ENCODE measurements around the gene TMEM191C. TPM values are rescaled to one million over a fixed set of nuclear protein-coding genes. Genes with fewer than 3 reads are reported as not detected.
"Not testable (repeated sequence)": the region's sequence is repeated elsewhere in the genome, so short reads cannot be mapped to it uniquely, and the experiment has no call there.

Gene TMEM191C
- total RNA-seq, 1 donor from 2014 or later, result under 0.01 TPM

DNA sequence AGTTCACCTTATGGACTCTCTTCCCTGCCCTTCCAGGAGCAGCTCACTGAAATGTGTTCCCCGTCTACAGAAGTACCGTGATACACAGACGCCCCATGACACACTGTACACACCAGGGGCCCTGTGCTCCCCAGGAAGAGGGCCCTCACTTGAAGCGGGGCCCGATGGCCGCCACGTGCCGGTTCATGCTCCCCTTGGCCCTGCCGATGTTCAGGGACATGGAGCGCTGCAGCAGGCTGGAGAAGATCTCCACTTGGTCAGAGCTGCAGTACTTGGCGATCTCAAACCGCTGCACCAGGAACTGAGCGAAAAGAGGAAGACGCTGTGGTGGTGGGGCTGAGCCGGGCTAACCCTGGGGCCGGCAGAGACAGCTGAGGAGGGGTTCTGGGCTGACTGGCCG is 20.5 kb downstream of the TMEM191C start:
- H3K9ac ChIP-seq (ENCODE audit: low read depth in 1 of 3, low read length in 3 of 3); H3K4me1 ChIP-seq (ENCODE audit: control insufficient read depth in 3 of 3, insufficient read depth in 3 of 3, low read length in 3 of 3): not testable (repeated sequence)

DNA sequence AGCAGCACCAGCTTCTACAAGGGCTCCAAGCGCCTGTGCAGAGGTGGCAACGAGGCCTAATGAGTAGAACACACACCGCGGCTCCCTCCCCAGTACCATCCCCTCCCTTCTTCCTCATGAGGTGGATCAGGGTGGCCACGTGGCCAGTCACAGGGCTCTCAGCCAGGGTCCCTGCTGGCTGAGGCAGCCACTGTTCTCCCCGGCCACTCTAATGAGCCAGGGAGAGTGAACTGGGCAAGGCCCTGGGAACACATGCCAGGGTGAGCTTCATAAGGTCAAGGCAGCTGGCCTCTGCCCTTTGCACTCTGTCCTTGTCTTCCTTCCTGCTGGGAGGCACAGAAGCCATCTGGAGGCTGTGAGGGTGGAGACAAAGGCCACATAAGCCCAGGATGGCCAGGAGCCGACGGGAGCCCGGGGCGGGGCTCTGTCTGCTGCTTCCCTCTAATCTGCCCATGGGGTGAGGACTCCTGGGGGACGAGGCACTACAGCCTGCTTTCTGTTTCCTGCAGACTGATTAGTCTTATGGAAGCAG is 22.0 kb downstream of the TMEM191C start:
- not testable (repeated sequence) for H3K27me3 ChIP-seq (ENCODE audit: control insufficient read depth in 3 of 3, insufficient read depth in 3 of 3, low read length in 3 of 3); H3K36me3 ChIP-seq (ENCODE audit: control insufficient read depth in 3 of 3, insufficient read depth in 3 of 3, low read length in 3 of 3); H3K9ac ChIP-seq (ENCODE audit: low read depth in 1 of 3, low read length in 3 of 3); H3K4me3 ChIP-seq (ENCODE audit: low read length in 3 of 3); H3K9me3 ChIP-seq (ENCODE audit: control insufficient read depth in 3 of 3, low read length in 3 of 3); H3K4me1 ChIP-seq (ENCODE audit: control insufficient read depth in 3 of 3, insufficient read depth in 3 of 3, low read length in 3 of 3); H3K27ac ChIP-seq (ENCODE audit: low read depth, low read length)

More for the DNA sequence above, 20.5 kb downstream of the TMEM191C start:
- H3K4me3 ChIP-seq (ENCODE audit: low read length in 3 of 3); H3K36me3 ChIP-seq (ENCODE audit: control insufficient read depth in 3 of 3, insufficient read depth in 3 of 3, low read length in 3 of 3); H3K27me3 ChIP-seq (ENCODE audit: control insufficient read depth in 3 of 3, insufficient read depth in 3 of 3, low read length in 3 of 3); H3K9me3 ChIP-seq (ENCODE audit: control insufficient read depth in 3 of 3, low read length in 3 of 3); H3K27ac ChIP-seq (ENCODE audit: low read depth, low read length): not testable (repeated sequence)

DNA sequence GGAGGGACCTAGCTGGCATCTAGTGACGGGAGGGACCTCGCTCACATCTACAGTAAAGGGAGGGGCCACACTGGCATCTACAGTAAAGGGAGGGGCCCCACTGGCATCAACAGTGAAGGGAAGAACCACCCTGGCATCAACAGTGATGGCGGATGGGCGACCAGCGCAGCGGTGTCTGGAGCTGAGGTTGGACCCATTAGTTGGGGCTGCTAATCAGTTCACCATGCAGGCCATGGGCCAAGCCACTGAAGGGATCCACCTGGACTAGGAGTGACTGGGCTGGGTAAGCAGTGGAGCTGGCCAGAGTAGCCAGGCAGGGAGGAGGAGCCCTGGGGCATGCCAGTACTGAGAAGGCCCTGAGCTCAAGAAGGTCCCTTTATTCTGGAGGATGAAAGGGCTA is 23.4 kb downstream of the TMEM191C start:
- not testable (repeated sequence) for H3K27me3 ChIP-seq (ENCODE audit: control insufficient read depth in 3 of 3, insufficient read depth in 3 of 3, low read length in 3 of 3); H3K9me3 ChIP-seq (ENCODE audit: control insufficient read depth in 3 of 3, low read length in 3 of 3); H3K4me1 ChIP-seq (ENCODE audit: control insufficient read depth in 3 of 3, insufficient read depth in 3 of 3, low read length in 3 of 3); H3K27ac ChIP-seq (ENCODE audit: low read depth, low read length); H3K36me3 ChIP-seq (ENCODE audit: control insufficient read depth in 3 of 3, insufficient read depth in 3 of 3, low read length in 3 of 3); H3K9ac ChIP-seq (ENCODE audit: low read depth in 1 of 3, low read length in 3 of 3); H3K4me3 ChIP-seq (ENCODE audit: low read length in 3 of 3)

DNA sequence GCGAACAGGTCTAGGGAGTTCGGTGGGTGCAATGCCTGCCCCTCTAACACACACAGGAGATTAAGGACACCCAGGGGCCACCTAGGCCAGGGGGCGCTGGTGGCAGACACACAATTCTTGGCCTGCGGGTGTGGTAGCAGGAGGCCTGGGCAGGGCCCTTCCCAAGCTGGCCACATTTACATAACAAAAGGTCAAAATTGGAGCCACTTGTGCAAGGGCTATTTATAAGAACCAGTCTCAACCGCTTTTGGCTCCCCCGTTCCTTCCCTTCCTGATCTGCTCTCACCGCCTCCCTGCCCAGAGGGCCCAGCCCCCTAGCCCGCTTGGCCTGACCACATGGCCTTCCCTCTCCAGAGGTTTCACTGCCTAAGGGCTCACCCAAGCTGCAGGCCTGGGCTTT is 25.1 kb downstream of the TMEM191C start:
- not testable (repeated sequence) for H3K36me3 ChIP-seq (ENCODE audit: control insufficient read depth in 3 of 3, insufficient read depth in 3 of 3, low read length in 3 of 3); H3K9ac ChIP-seq (ENCODE audit: low read depth in 1 of 3, low read length in 3 of 3); H3K4me1 ChIP-seq (ENCODE audit: control insufficient read depth in 3 of 3, insufficient read depth in 3 of 3, low read length in 3 of 3); H3K9me3 ChIP-seq (ENCODE audit: control insufficient read depth in 3 of 3, low read length in 3 of 3); H3K27me3 ChIP-seq (ENCODE audit: control insufficient read depth in 3 of 3, insufficient read depth in 3 of 3, low read length in 3 of 3); H3K4me3 ChIP-seq (ENCODE audit: low read length in 3 of 3); H3K27ac ChIP-seq (ENCODE audit: low read depth, low read length)

DNA sequence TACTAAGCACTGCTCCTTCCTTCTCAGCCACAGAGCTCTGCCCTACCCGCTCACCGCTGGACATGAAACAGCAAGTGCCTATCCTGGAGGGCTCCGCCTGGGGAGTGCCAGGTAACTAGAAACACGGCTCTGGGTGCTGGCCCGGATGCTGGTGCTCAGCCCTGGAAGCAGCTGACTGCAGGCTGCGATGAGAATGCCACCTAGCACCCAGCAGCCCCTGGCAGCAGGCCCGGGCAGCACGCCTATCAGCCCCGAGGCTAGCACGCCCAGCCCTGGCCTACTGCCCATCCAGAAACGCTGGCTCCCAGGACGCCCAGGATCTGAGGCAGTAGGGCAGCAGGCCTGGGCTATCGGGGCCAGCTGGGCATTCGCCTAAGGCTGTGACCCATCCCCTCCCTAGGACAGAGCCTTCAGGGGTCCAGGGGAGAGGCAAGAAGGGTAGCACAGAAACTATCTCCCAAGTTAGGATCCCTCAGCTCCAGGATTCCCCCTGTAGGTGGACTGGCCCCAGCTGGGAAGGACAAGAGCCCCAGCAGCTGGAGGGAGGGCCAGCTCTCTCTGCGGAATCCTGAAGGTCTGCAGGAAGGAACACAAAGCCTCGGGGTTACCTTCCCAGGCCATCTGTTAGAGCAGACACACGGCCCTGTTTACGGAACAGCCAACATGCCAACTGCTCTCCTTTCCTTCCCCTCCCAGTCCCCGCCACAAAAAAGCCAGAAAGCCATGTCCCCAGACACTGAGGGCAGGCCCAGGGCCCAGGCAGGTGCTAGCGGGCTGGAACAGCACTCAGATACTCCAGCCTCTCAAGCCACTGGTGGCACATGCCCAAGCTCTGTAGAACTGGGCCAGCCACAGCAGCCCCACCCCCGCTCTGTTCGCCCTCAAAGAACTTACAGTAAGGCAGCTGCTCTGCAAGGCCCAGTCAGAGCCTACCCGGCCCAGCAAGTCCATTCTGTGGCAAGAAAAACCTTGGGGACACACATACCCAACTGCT is 26.9 kb downstream of the TMEM191C start:
- not testable (repeated sequence) for H3K27me3 ChIP-seq (ENCODE audit: control insufficient read depth in 3 of 3, insufficient read depth in 3 of 3, low read length in 3 of 3); H3K36me3 ChIP-seq (ENCODE audit: control insufficient read depth in 3 of 3, insufficient read depth in 3 of 3, low read length in 3 of 3); H3K9ac ChIP-seq (ENCODE audit: low read depth in 1 of 3, low read length in 3 of 3); H3K4me3 ChIP-seq (ENCODE audit: low read length in 3 of 3); H3K9me3 ChIP-seq (ENCODE audit: control insufficient read depth in 3 of 3, low read length in 3 of 3); H3K4me1 ChIP-seq (ENCODE audit: control insufficient read depth in 3 of 3, insufficient read depth in 3 of 3, low read length in 3 of 3); H3K27ac ChIP-seq (ENCODE audit: low read depth, low read length)

DNA sequence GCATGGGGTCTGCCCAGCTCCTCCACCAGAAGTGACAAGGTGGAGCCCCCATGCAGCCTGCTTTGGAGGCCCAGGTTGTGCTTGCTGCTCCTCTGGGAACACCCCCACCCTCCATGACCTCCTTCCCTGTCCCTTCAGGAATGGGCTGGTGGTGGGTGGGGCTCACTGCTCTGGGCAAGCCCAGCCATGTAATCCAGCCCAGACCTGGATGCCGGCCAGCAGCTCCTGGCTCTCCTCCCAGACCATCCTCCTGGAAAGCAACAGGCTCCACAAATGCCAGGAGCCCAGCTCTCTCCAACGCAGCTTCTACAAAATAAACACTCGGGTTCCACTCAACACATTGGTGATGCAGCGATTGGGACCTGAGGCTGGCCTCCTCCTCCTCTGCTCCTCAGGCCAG is 30.8 kb downstream of the TMEM191C start:
- H3K9ac ChIP-seq (ENCODE audit: low read depth in 1 of 3, low read length in 3 of 3); H3K9me3 ChIP-seq (ENCODE audit: control insufficient read depth in 3 of 3, low read length in 3 of 3); H3K4me3 ChIP-seq (ENCODE audit: low read length in 3 of 3); H3K36me3 ChIP-seq (ENCODE audit: control insufficient read depth in 3 of 3, insufficient read depth in 3 of 3, low read length in 3 of 3); H3K4me1 ChIP-seq (ENCODE audit: control insufficient read depth in 3 of 3, insufficient read depth in 3 of 3, low read length in 3 of 3); H3K27me3 ChIP-seq (ENCODE audit: control insufficient read depth in 3 of 3, insufficient read depth in 3 of 3, low read length in 3 of 3); H3K27ac ChIP-seq (ENCODE audit: low read depth, low read length): not testable (repeated sequence)

DNA sequence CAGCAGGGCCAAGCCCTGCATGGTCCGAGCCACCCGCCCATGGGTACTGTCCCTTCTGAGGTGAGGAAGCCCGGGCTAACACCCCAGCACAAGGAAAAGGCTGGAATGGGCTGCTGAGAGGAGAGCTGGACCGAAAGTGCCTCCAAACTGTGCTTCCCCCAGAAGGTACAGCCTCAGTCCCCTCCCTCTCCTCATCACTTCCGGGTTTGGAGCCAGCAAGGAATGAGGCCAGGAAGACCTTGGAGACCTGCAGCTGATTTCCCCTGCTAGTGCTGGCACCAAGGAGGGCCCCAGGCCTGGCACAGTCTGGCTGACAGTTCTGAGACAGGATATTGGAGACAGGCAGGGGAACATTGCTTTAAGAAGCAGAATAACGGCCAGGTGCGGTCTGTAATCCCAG is 31.3 kb downstream of the TMEM191C start:
- H3K4me1 ChIP-seq (ENCODE audit: control insufficient read depth in 3 of 3, insufficient read depth in 3 of 3, low read length in 3 of 3); H3K9ac ChIP-seq (ENCODE audit: low read depth in 1 of 3, low read length in 3 of 3); H3K9me3 ChIP-seq (ENCODE audit: control insufficient read depth in 3 of 3, low read length in 3 of 3); H3K27me3 ChIP-seq (ENCODE audit: control insufficient read depth in 3 of 3, insufficient read depth in 3 of 3, low read length in 3 of 3); H3K4me3 ChIP-seq (ENCODE audit: low read length in 3 of 3); H3K36me3 ChIP-seq (ENCODE audit: control insufficient read depth in 3 of 3, insufficient read depth in 3 of 3, low read length in 3 of 3); H3K27ac ChIP-seq (ENCODE audit: low read depth, low read length): not testable (repeated sequence)

DNA sequence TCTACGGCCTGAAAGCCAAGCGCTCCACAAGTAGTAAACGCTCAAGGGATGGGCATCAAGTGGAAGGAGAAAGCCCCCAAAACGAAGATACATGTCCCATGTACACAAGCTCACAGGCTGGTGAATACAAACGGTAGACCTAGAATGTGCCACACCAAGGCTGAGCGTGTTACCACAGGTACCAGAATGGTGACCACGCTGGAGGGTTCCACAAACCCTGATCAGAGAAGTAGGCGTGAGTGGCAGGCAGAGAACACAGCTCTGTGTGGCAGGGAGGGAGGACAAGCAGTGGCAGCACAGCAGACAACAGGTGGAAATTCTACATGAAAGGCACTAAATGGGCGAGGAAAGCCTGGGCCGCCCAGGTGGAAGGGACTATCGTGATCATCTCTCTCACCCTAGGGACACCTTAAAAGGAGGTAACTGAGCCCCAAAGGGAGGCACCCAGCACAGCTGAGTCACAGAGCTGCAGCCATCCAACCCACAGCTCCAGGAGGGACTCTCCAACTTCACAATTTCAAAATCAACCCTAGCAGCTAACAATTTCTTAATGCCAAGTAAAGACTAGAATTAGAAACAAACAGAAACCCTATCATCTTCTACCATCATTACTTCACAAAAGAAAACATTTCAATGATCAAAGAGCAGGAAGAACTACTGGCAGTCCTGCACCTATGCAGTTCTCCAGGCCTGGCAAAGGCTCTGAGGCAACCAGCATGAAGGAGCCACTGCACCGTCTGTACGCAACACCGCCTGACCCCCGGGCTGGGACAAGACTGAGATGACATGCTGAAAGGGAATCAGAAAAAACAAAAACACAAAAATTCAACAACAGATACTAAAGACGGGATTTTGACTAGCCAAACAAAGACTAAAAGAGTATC is 32.7 kb downstream of the TMEM191C start:
- H3K27me3 ChIP-seq (ENCODE audit: control insufficient read depth in 3 of 3, insufficient read depth in 3 of 3, low read length in 3 of 3); H3K27ac ChIP-seq (ENCODE audit: low read depth, low read length); H3K4me1 ChIP-seq (ENCODE audit: control insufficient read depth in 3 of 3, insufficient read depth in 3 of 3, low read length in 3 of 3); H3K36me3 ChIP-seq (ENCODE audit: control insufficient read depth in 3 of 3, insufficient read depth in 3 of 3, low read length in 3 of 3); H3K9ac ChIP-seq (ENCODE audit: low read depth in 1 of 3, low read length in 3 of 3); H3K9me3 ChIP-seq (ENCODE audit: control insufficient read depth in 3 of 3, low read length in 3 of 3); H3K4me3 ChIP-seq (ENCODE audit: low read length in 3 of 3): not testable (repeated sequence)

DNA sequence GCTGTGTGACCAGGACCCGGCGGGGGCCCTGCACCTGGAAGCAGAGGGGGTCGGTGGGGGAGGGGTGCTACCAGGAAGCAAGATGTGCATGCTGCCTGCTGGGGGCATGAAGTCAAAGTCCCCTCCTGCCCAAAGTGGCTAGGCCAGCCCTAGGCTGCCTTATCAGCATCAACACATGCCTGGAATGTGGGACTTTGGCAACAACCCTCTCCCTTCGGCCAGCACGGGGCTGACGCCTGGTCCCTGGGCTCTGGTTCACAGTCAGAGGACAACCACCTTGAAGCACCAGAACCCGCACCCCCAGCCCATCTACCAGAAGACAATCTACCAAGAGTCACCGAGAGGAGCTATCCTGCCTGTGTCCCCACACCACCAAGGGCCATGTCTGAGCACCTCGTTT is 43.2 kb downstream of the TMEM191C start:
- H3K36me3 ChIP-seq (ENCODE audit: control insufficient read depth in 3 of 3, insufficient read depth in 3 of 3, low read length in 3 of 3); H3K9ac ChIP-seq (ENCODE audit: low read depth in 1 of 3, low read length in 3 of 3); H3K27ac ChIP-seq (ENCODE audit: low read depth, low read length); H3K9me3 ChIP-seq (ENCODE audit: control insufficient read depth in 3 of 3, low read length in 3 of 3); H3K4me1 ChIP-seq (ENCODE audit: control insufficient read depth in 3 of 3, insufficient read depth in 3 of 3, low read length in 3 of 3); H3K27me3 ChIP-seq (ENCODE audit: control insufficient read depth in 3 of 3, insufficient read depth in 3 of 3, low read length in 3 of 3); H3K4me3 ChIP-seq (ENCODE audit: low read length in 3 of 3): not testable (repeated sequence)

DNA sequence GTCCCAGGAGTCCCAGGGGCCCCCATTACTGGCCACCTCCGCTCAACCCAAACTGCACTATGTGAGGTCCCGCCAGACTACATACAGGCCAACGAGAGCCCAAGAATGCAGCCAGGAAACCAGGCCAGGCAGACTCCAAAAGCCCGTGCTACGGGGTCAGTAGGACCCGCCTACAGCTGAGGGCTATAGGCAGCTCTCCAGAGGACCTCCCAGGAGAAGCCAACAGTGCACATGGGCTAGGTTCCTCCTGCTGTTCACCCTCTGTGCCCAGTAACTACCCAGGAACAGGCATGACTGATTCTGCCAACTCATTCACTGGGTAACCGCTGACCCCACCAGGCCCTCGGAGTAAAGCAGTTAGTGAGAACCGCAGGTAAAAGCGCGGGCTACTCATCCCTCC is 44.8 kb downstream of the TMEM191C start:
- not testable (repeated sequence) for H3K36me3 ChIP-seq (ENCODE audit: control insufficient read depth in 3 of 3, insufficient read depth in 3 of 3, low read length in 3 of 3); H3K9me3 ChIP-seq (ENCODE audit: control insufficient read depth in 3 of 3, low read length in 3 of 3); H3K27ac ChIP-seq (ENCODE audit: low read depth, low read length); H3K9ac ChIP-seq (ENCODE audit: low read depth in 1 of 3, low read length in 3 of 3); H3K4me1 ChIP-seq (ENCODE audit: control insufficient read depth in 3 of 3, insufficient read depth in 3 of 3, low read length in 3 of 3); H3K4me3 ChIP-seq (ENCODE audit: low read length in 3 of 3); H3K27me3 ChIP-seq (ENCODE audit: control insufficient read depth in 3 of 3, insufficient read depth in 3 of 3, low read length in 3 of 3)
